Stimulated activated CD4-positive, alpha-beta T cell treated with anti-CD3 and anti-CD28 coated beads, Interleukin-12 subunit alpha, Interleukin-12 subunit beta, amount 100 ng/mL, for 48 hours (primary cell): Measurements from ENCODE around the gene HERPUD1.
A peak's percentile ranks its signal among the peaks of the same experiment; 100 is the strongest.
"Not testable (repeated sequence)": the region's sequence is repeated elsewhere in the genome, so short reads cannot be mapped to it uniquely, and the experiment has no call there.

Experiments used
- DNase-seq, 3 donors: peaks; one replicate each; pipeline ENCODE4 v3.0.0-alpha.2; 2020; ENCODE audit warnings: low read depth in 2 of 3, low spot score in 1 of 3

Gene HERPUD1

GRCh38 chr16:56977823-56978430 lies 46.0 kb downstream of the HERPUD1 start:
- no peak for DNase-seq

- no peak for DNase-seq
These were observed 48.2 kb downstream of the HERPUD1 start for GRCh38 chr16:56980201-56980535.

- no peak for DNase-seq
These were observed 49.1 kb downstream of the HERPUD1 start for GRCh38 chr16:56980792-56981724.

- DNase-seq, result no peak
These were observed 49.9 kb downstream of the HERPUD1 start for GRCh38 chr16:56981729-56982271.

- no peak for DNase-seq
These were observed 50.8 kb downstream of the HERPUD1 start for GRCh38 chr16:56982695-56983094.

- no peak for DNase-seq
These were observed 51.3 kb downstream of the HERPUD1 start for GRCh38 chr16:56983211-56983751.

- DNase-seq, result no peak
These were observed 52.7 kb downstream of the HERPUD1 start for GRCh38 chr16:56984639-56985038.

GRCh38 chr16:56985288-56985961 lies 53.5 kb downstream of the HERPUD1 start:
- no peak for DNase-seq

- no peak for DNase-seq
These were observed 54.0 kb downstream of the HERPUD1 start for GRCh38 chr16:56985962-56986360.

- no peak for DNase-seq
These were observed 54.4 kb downstream of the HERPUD1 start for GRCh38 chr16:56986361-56986760.

- DNase-seq, result not testable (repeated sequence)
These were observed 55.0 kb downstream of the HERPUD1 start for GRCh38 chr16:56986908-56987307.

GRCh38 chr16:56987692-56988091 lies 55.8 kb downstream of the HERPUD1 start:
- no peak for DNase-seq

GRCh38 chr16:56988161-56988947 lies 56.4 kb downstream of the HERPUD1 start:
- no peak for DNase-seq

GRCh38 chr16:56988948-56989945 lies 57.3 kb downstream of the HERPUD1 start, which contains the start of gene NLRC5:
Gene NLRC5, plus strand, starts transcription at chr16:56989557. Its CDS starts 31,156 bp downstream, at chr16:57020713.
- peak; percentile 84 to 93 (median 90) for DNase-seq

- DNase-seq, result no peak
These were observed 58.0 kb downstream of the HERPUD1 start for GRCh38 chr16:56989988-56990387.

- no peak for DNase-seq
These were observed 58.7 kb downstream of the HERPUD1 start for GRCh38 chr16:56990407-56991286.

- DNase-seq, result not testable (repeated sequence)
These were observed 60.5 kb downstream of the HERPUD1 start for GRCh38 chr16:56992431-56992830.

- DNase-seq, result no peak
These were observed 61.3 kb downstream of the HERPUD1 start for GRCh38 chr16:56993204-56993603.
